Measurements from ENCODE around the gene CDKN1A.

DNA sequence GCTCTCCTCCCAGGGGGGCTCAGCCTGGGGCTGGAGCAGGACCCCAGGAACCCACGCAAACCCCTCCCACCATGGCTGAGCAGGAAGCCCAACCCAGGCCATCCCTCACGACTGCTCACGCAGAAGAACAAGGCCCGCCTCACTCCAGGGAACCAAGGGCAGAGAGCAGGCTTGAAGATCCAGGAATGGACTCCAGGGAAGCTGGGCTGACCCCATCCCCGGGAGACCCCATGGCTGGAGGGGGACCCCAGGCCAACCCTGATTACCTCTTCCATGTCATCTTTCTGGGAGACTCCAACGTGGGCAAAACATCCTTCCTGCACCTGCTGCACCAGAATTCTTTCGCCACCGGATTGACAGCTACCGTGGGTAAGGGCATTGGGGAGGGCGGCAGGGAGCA lies 43.9 kb downstream of the CDKN1A start:
- TF ChIP-seq, protein P1, sequence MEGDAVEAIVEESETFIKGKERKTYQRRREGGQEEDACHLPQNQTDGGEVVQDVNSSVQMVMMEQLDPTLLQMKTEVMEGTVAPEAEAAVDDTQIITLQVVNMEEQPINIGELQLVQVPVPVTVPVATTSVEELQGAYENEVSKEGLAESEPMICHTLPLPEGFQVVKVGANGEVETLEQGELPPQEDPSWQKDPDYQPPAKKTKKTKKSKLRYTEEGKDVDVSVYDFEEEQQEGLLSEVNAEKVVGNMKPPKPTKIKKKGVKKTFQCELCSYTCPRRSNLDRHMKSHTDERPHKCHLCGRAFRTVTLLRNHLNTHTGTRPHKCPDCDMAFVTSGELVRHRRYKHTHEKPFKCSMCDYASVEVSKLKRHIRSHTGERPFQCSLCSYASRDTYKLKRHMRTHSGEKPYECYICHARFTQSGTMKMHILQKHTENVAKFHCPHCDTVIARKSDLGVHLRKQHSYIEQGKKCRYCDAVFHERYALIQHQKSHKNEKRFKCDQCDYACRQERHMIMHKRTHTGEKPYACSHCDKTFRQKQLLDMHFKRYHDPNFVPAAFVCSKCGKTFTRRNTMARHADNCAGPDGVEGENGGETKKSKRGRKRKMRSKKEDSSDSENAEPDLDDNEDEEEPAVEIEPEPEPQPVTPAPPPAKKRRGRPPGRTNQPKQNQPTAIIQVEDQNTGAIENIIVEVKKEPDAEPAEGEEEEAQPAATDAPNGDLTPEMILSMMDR (IDR thresholded peaks at IDR 0.05) = no peak
- no peak for TF ChIP-seq POLR2A (IDR thresholded peaks at IDR 0.05; ENCODE audit: low read depth)
